ENCODE data around the gene UBE2D3.

- TF ChIP-seq CTCF (IDR thresholded peaks at IDR 0.05; ENCODE audit: insufficient read depth, low read depth, low read length) (no peak), EZH2 (IDR thresholded peaks at IDR 0.05; ENCODE audit: insufficient read depth, low read length) (no peak)
These were observed 31.6 kb upstream of the UBE2D3 start for GRCh38 chr4:102858828-102859464.
